Lung (tissue), 12 donors: ENCODE results near the gene CCDC3. TPM values are rescaled to one million over a fixed set of nuclear protein-coding genes. Genes with fewer than 3 reads are reported as not detected.

Experiments used
- ATAC-seq: fragments of 200-7000 bp; cut with Tn5 transposase; one replicate; pipeline ENCODE4 v1.9.1; 2020; ENCODE audit warnings: moderate number of reproducible peaks; ENCODE audit not compliant: insufficient read depth, low FRiP score
- DNase-seq, 3 donors: peaks; one replicate each; pipeline ENCODE4 v3.0.0-alpha.2; 2013 to 2017
- H3K27ac ChIP-seq, 2 donors: one replicate each; pipeline ENCODE4 v1.5.1; 2013; ENCODE audit warnings: mild to moderate bottlenecking in 2 of 2, moderate library complexity in 2 of 2, control low read depth in 1 of 2, inconsistent platforms in 1 of 2, low read depth in 1 of 2, low read length in 1 of 2
- H3K27me3 ChIP-seq, 3 donors: one replicate each; pipeline ENCODE4 v1.5.1; 2013; ENCODE audit warnings: low read length in 2 of 3; ENCODE audit not compliant: control insufficient read depth in 3 of 3, insufficient read depth in 3 of 3
- H3K36me3 ChIP-seq, 4 donors: one replicate each; pipeline ENCODE4 v1.5.1; 2013; ENCODE audit warnings: low read length in 4 of 4, mild to moderate bottlenecking in 1 of 4, moderate library complexity in 1 of 4; ENCODE audit not compliant: control insufficient read depth in 4 of 4, insufficient read depth in 4 of 4
- H3K4me1 ChIP-seq, 5 donors: one replicate each; pipeline ENCODE4 v1.5.1; 2013; ENCODE audit warnings: low read length in 5 of 5, mild to moderate bottlenecking in 2 of 5, moderate library complexity in 1 of 5; ENCODE audit not compliant: control insufficient read depth in 5 of 5, insufficient read depth in 5 of 5
- H3K4me3 ChIP-seq: one replicate; pipeline ENCODE4 v1.5.1; 2013; ENCODE audit warnings: mild to moderate bottlenecking, control low read depth, moderate library complexity
- H3K9ac ChIP-seq, 2 donors: one replicate each; pipeline ENCODE4 v1.5.1; 2013; ENCODE audit warnings: low read length in 2 of 2, control low read depth in 1 of 2; ENCODE audit not compliant: insufficient read depth in 1 of 2
- H3K9me3 ChIP-seq, 4 donors: one replicate each; pipeline ENCODE4 v1.5.1; 2013; ENCODE audit warnings: low read length in 3 of 4, mild to moderate bottlenecking in 1 of 4, moderate library complexity in 1 of 4; ENCODE audit not compliant: control insufficient read depth in 4 of 4, insufficient read depth in 3 of 4
- WGBS, 2 donors: extraction: QIAGEN DNeasy Blood & Tissue Kit; methylation state at CpG; one replicate each; pipeline ENCODE4 v1.1.7; 2013; 5-methylcytosine and 5-hydroxymethylcytosine counted together
- polyA plus RNA-seq, 2 donors: library from polyadenylated mRNA; stranded (reverse); fragments of 200-250 nt; gene quantifications; one replicate each; pipeline ENCODE4 v1.2.1, GENCODE V29; 2013
- total RNA-seq, 2 donors: library from RNA; depleted of rRNA in 1 of 2; stranded (reverse); fragments of >200 nt in 1 of 2; gene quantifications; one replicate each; pipeline ENCODE4 v1.2.1, GENCODE V29; 2014 to 2021
- TF ChIP-seq, protein P1 (sequence below): IDR thresholded peaks from 2 replicates; pipeline ENCODE4 v1.5.1; 2012; ENCODE audit warnings: mild to moderate bottlenecking; ENCODE audit errors: control extremely low read depth, extremely low read depth
- donor health status: control.
- donor health status: control.
- donor health status: Bipolar disorder and iron deficiency.
- donor health status: healthy.
- donor health status: DM: yes; HTN: yes; CAD: no.

Gene CCDC3
- total and polyA plus RNA-seq, 4 donors, result 4.1 to 21.5 (median 11.0) TPM

DNA sequence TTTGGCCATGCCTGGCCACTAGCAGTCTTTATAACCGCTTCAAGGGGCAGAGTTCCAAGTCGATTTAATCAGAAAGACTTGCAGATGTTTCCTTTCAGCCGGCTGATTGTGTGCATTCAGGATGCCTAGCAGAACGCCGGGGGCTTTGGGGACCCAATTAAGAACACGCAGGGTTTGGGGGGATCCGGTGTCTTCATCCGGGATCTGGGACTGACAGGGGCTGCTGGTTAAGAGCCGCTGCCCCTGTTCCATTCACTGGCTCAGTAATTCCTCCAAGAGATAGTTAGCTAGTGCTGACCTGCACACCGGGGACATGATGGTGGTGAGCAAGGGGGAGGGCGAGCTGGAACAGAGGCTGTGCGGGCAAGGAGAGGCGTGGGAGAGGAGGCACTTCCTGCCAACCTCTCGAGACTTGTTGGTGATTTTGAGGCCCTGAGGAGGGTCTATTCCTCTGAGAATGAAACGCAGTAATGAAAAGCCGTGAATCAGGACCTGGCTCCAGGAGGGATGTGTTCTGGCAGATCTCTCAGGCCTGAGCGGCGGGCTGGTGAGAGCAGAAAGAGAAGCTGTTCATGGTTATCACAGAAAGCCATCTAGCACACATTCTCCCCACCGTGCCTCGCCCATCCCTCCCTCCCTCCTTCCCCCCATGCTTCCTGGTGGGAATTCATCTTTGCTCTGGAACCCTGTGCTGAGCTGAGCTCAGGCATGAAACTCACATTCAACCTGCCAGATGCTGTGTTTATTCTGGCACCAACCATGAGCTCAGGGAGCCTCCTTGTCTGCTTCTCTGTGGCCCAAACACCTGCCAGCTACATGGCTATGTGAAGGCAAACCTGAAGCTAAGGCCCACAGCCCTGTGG is 152.0 kb downstream of the CCDC3 start:
- ATAC-seq, result no peak
- Histone ChIP-seq H3K27ac (no peak overlapping the region), H3K9ac (no peak overlapping the region), H3K4me3 (no peak overlapping the region), H3K36me3 (no peaks in the 10 kb centered on the region), H3K9me3 (no peaks in the 10 kb centered on the region), H3K4me1 (peaks cover 0 to 23% (median 9%) of the 10 kb centered on the region in 5 donors), H3K27me3 (no peaks in the 10 kb centered on the region)
- DNase-seq, result peak; percentile 40 to 78 (median 65)
- WGBS, 2 donors, result 29% methylated on average over 20 of the region's 20 CpGs
- TF ChIP-seq, protein P1, sequence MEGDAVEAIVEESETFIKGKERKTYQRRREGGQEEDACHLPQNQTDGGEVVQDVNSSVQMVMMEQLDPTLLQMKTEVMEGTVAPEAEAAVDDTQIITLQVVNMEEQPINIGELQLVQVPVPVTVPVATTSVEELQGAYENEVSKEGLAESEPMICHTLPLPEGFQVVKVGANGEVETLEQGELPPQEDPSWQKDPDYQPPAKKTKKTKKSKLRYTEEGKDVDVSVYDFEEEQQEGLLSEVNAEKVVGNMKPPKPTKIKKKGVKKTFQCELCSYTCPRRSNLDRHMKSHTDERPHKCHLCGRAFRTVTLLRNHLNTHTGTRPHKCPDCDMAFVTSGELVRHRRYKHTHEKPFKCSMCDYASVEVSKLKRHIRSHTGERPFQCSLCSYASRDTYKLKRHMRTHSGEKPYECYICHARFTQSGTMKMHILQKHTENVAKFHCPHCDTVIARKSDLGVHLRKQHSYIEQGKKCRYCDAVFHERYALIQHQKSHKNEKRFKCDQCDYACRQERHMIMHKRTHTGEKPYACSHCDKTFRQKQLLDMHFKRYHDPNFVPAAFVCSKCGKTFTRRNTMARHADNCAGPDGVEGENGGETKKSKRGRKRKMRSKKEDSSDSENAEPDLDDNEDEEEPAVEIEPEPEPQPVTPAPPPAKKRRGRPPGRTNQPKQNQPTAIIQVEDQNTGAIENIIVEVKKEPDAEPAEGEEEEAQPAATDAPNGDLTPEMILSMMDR, result no peak

DNA sequence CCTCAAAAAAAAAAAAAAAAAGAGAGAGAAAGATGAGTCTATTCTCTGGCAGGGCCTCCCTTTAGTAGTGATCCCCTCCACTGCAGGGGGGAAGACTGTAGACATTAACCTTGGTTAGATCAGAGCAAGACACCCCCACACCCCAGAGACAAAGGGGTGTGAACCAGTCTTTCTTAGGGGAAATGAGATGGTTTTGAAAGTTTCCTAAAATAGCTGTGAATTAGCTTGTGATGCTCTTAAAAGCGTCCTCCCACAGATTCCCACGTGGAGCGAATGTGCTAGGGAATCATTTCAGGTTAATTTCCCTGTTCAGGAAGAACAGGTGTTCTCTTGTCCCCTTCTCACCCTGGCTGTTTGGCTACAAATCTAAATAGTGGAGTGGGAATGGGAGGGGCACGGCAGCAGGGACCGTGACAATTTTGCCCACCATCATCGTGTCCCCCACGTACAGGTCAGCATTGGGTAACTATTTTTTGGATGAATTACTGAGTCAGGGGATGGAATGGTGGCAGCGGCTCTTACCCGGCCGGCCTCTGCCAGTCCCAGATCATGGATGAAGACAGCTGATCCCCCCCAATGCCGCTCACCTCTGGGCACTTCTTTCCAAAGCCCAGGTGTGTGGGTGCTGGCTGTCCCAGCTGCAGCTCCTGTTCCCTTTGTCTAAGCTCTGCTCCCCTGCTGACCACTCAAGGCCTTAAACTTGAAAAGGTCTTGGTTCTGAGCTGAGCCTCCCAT is 152.9 kb downstream of the CCDC3 start:
- Histone ChIP-seq H3K9ac (no peak overlapping the region), H3K4me1 (peaks cover 0 to 24% (median 10%) of the 10 kb centered on the region in 5 donors), H3K27me3 (no peaks in the 10 kb centered on the region), H3K27ac (no peak overlapping the region), H3K36me3 (no peaks in the 10 kb centered on the region), H3K9me3 (no peaks in the 10 kb centered on the region), H3K4me3 (no peak overlapping the region)
- ATAC-seq (no peak), DNase-seq (no peak)
- 74 to 88% methylated on average over 11 of the region's 11 CpGs for WGBS, 2 donors
- TF ChIP-seq, protein P1, result no peak

DNA sequence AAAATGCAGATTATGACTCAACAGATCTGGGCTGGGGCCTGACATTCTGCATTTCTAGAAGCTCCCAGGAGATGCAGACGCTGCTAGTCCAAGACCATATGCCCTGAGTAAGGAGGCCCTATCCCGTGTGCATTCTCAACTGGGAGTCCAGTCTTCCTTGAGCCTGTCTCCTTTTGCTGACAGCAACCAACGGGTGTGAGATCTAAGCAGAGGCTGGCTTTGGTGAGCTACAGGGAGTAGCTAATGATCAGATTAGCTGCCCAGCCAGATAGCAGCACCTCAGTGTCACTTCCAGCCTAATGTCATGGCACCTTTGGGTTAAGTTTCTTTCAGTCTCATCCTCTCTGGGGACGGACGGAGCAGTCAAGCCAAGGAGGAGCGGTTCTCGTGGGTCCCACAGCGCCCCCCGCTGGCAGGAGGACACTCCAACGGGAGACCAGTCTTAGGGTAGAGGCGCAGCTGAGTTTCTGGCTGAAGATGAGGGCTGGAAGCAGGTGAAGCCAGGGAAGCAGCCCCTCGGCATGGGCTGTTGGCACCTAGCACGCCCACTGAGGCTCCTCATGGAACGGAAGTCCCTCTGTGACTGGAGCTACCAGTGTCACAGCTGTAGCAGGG is 154.0 kb downstream of the CCDC3 start:
- Histone ChIP-seq H3K27ac (no peak overlapping the region), H3K9ac (no peak overlapping the region), H3K27me3 (no peaks in the 10 kb centered on the region), H3K36me3 (no peaks in the 10 kb centered on the region), H3K4me3 (no peak overlapping the region), H3K9me3 (no peaks in the 10 kb centered on the region), H3K4me1 (peaks cover 0 to 24% (median 10%) of the 10 kb centered on the region in 5 donors)
- no peak for DNase-seq
- ATAC-seq, result no peak
- TF ChIP-seq, protein P1, result no peak
- WGBS, 2 donors, result 74 to 81% methylated on average over 14 of the region's 14 CpGs
